Smooth muscle cell (in vitro differentiated cells): ENCODE data around the gene CHRD. TPM values are rescaled to one million over a fixed set of nuclear protein-coding genes. Genes with fewer than 3 reads are reported as not detected.

ENCODE experiments used
- DNase-seq: peaks from one replicate; lab custom pipeline; 2025; ENCODE audit not compliant: unreplicated experiment; lab: John Stamatoyannopoulos, UW
- H2AFZ ChIP-seq: fragments of 200-600 bp; sonication (generic); 2 replicates; pipeline ENCODE4 v1.6.0; 2016; ENCODE audit warnings: antibody characterized with exemption, low read depth, mild to moderate bottlenecking
- H3F3A ChIP-seq: fragments of 200-600 bp; sonication (generic); 2 replicates; pipeline ENCODE4 v1.6.0; 2017; ENCODE audit warnings: antibody characterized with exemption, low read depth
- H3K27ac ChIP-seq: fragments of 200-600 bp; sonication (generic); 2 replicates; pipeline ENCODE4 v1.5.1; 2016; ENCODE audit warnings: low read depth, mild to moderate bottlenecking
- H3K27me3 ChIP-seq: fragments of 200-600 bp; sonication (generic); 2 replicates; pipeline ENCODE4 v1.6.1; 2016; ENCODE audit warnings: low read depth, mild to moderate bottlenecking
- H3K36me3 ChIP-seq: fragments of 200-600 bp; sonication (generic); 2 replicates; pipeline ENCODE4 v1.5.1; 2016; ENCODE audit warnings: low read depth
- H3K4me1 ChIP-seq: fragments of 200-600 bp; sonication (generic); 2 replicates; pipeline ENCODE4 v1.5.1; 2016; ENCODE audit warnings: low read depth
- H3K4me2 ChIP-seq: fragments of 200-600 bp; sonication (generic); 2 replicates; pipeline ENCODE4 v1.6.0; 2016; ENCODE audit warnings: mild to moderate bottlenecking
- H3K4me3 ChIP-seq: fragments of 200-600 bp; sonication (generic); 2 replicates; pipeline ENCODE4 v1.5.1; 2016; ENCODE audit warnings: mild to moderate bottlenecking
- H3K79me2 ChIP-seq: fragments of 200-600 bp; sonication (generic); 2 replicates; pipeline ENCODE4 v1.6.0; 2016; ENCODE audit warnings: low read depth, mild to moderate bottlenecking
- H3K9ac ChIP-seq: fragments of 200-600 bp; sonication (generic); 2 replicates; pipeline ENCODE4 v1.6.0; 2016; ENCODE audit warnings: low read depth
- H3K9me3 ChIP-seq: fragments of 200-600 bp; sonication (generic); replicated peaks from 2 replicates; pipeline ENCODE4 v1.5.1; 2016; ENCODE audit warnings: low read depth
- H4K20me1 ChIP-seq: fragments of 200-600 bp; sonication (generic); 2 replicates; pipeline ENCODE4 v1.6.0; 2016; ENCODE audit warnings: low read depth
- CTCF ChIP-seq: fragments of 200-600 bp; sonication (generic); IDR thresholded peaks from 2 replicates; pipeline ENCODE4 v1.5.1; 2017; ENCODE audit warnings: borderline replicate concordance, mild to moderate bottlenecking, antibody characterized with exemption; ENCODE audit not compliant: insufficient read depth, poor library complexity, severe bottlenecking
- WGBS: methylation state at CpG from one replicate; pipeline ENCODE4 v1.1.7; 2016; ENCODE audit warnings: low lambda C conversion rate; 5-methylcytosine and 5-hydroxymethylcytosine counted together
- polyA plus RNA-seq: library from polyadenylated mRNA; unstranded; fragments of >200 nt; fragmentation: Nextera tagmentation; extraction: Ambion mirVana; gene quantifications from 2 replicates; pipeline ENCODE4 v1.2.1, GENCODE V29; 2016
- total RNA-seq: library from RNA; depleted of rRNA; stranded (reverse); fragments of >200 nt; gene quantifications from 2 replicates; pipeline ENCODE4 v1.2.3, GENCODE V29; 2014

CHRD gene
- total and polyA plus RNA-seq, 2 experiments from 2014 or later = 1.5 to 2.5 TPM

DNA sequence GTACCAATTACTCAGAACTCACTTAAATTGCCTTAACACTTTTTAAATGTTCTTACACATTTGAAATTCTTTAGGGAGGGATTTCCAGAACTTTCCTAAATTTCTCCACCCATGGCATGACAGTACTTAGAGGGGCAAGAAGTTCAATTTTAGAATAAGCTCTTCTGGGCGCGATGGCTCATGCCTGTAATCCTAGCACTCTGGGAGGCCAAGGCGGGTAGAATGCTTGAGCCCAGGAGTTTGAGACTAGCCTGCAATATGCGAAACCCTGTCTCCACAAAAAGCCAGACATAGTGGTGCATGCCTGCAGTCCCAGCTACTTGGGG lies 31.8 kb upstream of the CHRD start:
- Histone ChIP-seq H3K27ac (peak overlapping the region; percentile 71), H3K79me2 (no peaks in the 10 kb centered on the region), H2AFZ (no peak overlapping the region), H3K27me3 (no peaks in the 10 kb centered on the region), H3K9ac (no peak overlapping the region), H3K4me3 (no peak overlapping the region), H3K36me3 (no peaks in the 10 kb centered on the region), H3K4me1 (peaks cover 21% of the 10 kb centered on the region), H3K4me2 (peak overlapping the region; percentile 25), H3F3A (peaks cover 17% of the 10 kb centered on the region), H4K20me1 (peaks cover 14% of the 10 kb centered on the region), H3K9me3 (no peaks in the 10 kb centered on the region)
- DNase-seq = no peak
- 20% methylated on average over 4 of the region's 4 CpGs for WGBS
- TF ChIP-seq CTCF = no peak

DNA sequence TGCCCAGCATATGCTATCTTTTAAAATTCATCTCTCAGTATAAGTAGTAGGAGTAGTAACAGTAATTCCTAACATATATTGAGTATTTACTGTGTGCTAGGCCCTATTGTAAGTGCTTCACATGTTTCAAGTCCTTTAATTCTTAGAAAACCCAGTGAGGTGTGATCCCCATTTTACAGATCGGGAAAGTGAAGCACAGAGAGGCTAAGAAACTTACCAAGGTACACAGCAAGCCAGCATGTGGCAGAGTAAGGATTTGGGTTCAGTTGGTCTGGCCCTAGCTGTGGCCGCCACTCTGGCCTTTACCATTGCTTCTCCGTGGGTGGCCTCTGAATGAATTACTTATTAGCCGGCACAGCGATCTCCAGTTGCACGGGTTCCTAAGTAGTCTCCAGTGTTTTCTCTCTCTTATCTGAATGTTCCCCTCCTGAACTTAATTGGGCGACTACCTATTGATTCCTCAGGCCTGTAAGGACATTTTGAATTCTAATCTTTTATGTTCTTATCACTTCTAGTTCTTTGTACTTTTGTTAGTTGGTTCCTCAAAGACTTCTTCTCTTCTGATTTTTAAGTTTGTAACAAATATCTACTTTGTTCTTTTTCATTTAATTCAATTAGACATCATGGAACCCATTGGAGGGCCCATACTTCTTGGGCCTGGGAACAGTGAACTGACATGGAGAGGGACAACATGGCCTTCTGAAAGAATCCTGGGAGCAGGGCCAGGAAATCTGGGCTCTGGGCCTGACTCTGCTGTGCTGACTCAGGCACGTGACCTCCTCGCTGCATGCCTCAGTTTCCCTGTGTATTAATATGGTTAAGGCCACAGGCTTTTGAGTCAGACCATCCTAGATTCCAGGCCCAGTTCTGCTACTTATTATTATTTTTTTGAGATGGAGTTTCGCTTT lies 30.0 kb upstream of the CHRD start:
- H3K27me3 ChIP-seq = no peaks in the 10 kb centered on the region
- H3K4me1 ChIP-seq = peaks cover 21% of the 10 kb centered on the region
- H3K79me2 ChIP-seq = no peaks in the 10 kb centered on the region
- H3F3A ChIP-seq = peaks cover 17% of the 10 kb centered on the region
- WGBS = 95% methylated on average over 10 of the region's 10 CpGs
- DNase-seq = no peak
- H3K4me2 ChIP-seq = no peak overlapping the region
- no peak overlapping the region for H3K27ac ChIP-seq
- H2AFZ ChIP-seq = no peak overlapping the region
- peaks cover 14% of the 10 kb centered on the region for H4K20me1 ChIP-seq
- no peak for TF ChIP-seq CTCF
- no peak overlapping the region for H3K9ac ChIP-seq
- no peaks in the 10 kb centered on the region for H3K9me3 ChIP-seq
- no peaks in the 10 kb centered on the region for H3K36me3 ChIP-seq
- H3K4me3 ChIP-seq = no peak overlapping the region

DNA sequence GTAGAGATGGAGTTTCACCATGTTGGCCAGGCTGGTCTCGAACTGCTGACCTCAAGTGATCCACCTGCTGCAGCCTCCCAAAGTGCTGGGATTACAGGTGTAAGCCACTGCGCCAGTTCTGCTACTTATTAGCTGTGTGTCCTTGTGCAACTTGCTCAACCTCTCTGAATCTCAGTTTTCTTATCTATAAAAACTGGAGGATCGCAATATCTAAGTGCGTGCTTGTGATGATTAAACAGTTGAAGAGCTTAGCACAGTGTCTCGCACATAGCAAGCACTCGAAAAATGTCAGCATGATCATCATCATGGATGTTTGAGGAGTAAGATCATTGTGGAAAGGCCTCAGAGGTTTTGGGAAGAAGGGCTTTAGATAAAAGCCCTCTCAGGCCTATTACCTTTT lies 29.2 kb upstream of the CHRD start:
- Histone ChIP-seq H4K20me1 (peaks cover 14% of the 10 kb centered on the region), H3K9ac (no peak overlapping the region), H3K4me2 (no peak overlapping the region), H3K4me3 (no peak overlapping the region), H3K4me1 (peaks cover 13% of the 10 kb centered on the region), H3K27ac (no peak overlapping the region), H3K79me2 (no peaks in the 10 kb centered on the region), H3F3A (peaks cover 17% of the 10 kb centered on the region), H3K36me3 (no peaks in the 10 kb centered on the region), H3K9me3 (no peaks in the 10 kb centered on the region), H2AFZ (no peak overlapping the region), H3K27me3 (no peaks in the 10 kb centered on the region)
- 83% methylated on average over 6 of the region's 6 CpGs for WGBS
- no peak for DNase-seq
- TF ChIP-seq CTCF = no peak

DNA sequence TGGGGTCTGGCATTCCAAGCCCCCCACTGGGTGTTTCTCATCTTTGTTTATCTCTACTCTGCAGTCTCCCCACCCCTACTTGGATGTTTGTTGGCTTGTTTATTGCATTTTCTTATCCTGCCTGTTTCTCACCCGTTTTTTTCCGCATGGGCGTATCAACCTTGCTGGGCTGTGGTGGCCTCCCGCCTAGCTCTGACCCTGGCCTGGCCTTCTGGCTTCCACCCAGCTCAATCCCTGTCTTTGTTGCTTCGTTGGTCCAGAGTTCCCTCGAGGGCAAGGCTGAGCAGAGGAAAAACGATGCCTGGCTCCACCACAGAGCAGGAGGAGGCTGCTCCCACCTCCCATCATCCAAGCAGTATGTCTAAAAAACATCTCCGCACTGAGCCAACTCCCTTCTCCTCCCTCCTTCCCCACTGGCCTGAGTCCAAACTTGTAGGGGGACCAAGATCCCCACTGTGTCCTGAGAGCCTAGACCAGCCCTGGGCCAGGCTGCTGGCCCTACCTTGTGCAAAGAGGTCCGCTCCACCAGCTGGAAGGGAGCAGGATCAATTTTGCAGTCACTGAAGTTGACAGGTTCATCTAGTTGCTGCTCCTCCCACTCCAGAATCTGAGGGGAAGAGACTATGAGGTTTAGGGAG lies 28.2 kb upstream of the CHRD start:
- Histone ChIP-seq H4K20me1 (peaks cover 12% of the 10 kb centered on the region), H3K79me2 (no peaks in the 10 kb centered on the region), H3K36me3 (no peaks in the 10 kb centered on the region), H3K4me2 (no peak overlapping the region), H3K4me3 (no peak overlapping the region), H3K27ac (no peak overlapping the region), H3F3A (peaks cover 17% of the 10 kb centered on the region), H2AFZ (no peak overlapping the region), H3K4me1 (peaks cover 8% of the 10 kb centered on the region), H3K27me3 (no peaks in the 10 kb centered on the region), H3K9ac (no peak overlapping the region), H3K9me3 (no peaks in the 10 kb centered on the region)
- WGBS = 84% methylated on average over 9 of the region's 9 CpGs
- no peak for TF ChIP-seq CTCF
- no peak for DNase-seq
